ENCODE measurements around the gene PRKG1.

PRKG1 gene

GRCh38 chr10:52059089-52059488, 984.8 kb downstream of the PRKG1 start:
- DNase-seq (ENCODE audit: low spot score) = no peak

- no peak for DNase-seq (ENCODE audit: low spot score)
Measured at GRCh38 chr10:52063159-52063558, 988.9 kb downstream of the PRKG1 start.

- no peak for DNase-seq (ENCODE audit: low spot score)
Measured at GRCh38 chr10:52064084-52064845, 990.0 kb downstream of the PRKG1 start.

GRCh38 chr10:52066383-52066782, 992.1 kb downstream of the PRKG1 start:
- DNase-seq (ENCODE audit: low spot score) = no peak

- DNase-seq (ENCODE audit: low spot score) = no peak
Measured at GRCh38 chr10:52068485-52068884, 994.2 kb downstream of the PRKG1 start.

GRCh38 chr10:52071814-52072213, 997.5 kb downstream of the PRKG1 start:
- no peak for DNase-seq (ENCODE audit: low spot score)

- DNase-seq (ENCODE audit: low spot score) = no peak
Measured at GRCh38 chr10:52074505-52075026, 1000.3 kb downstream of the PRKG1 start.

GRCh38 chr10:52077814-52078213, 1003.5 kb downstream of the PRKG1 start:
- no peak for DNase-seq (ENCODE audit: low spot score)

GRCh38 chr10:52078397-52078937, 1004.2 kb downstream of the PRKG1 start:
- no peak for DNase-seq (ENCODE audit: low spot score)

GRCh38 chr10:52082307-52082706, 1008.0 kb downstream of the PRKG1 start:
- DNase-seq (ENCODE audit: low spot score) = no peak

GRCh38 chr10:52083422-52083821, 1009.1 kb downstream of the PRKG1 start:
- no peak for DNase-seq (ENCODE audit: low spot score)

- DNase-seq (ENCODE audit: low spot score) = no peak
Measured at GRCh38 chr10:52092390-52092789, 1018.1 kb downstream of the PRKG1 start.

GRCh38 chr10:52098130-52098529, 1023.8 kb downstream of the PRKG1 start:
- no peak for DNase-seq (ENCODE audit: low spot score)

- DNase-seq (ENCODE audit: low spot score) = no peak
Measured at GRCh38 chr10:52099026-52099600, 1024.8 kb downstream of the PRKG1 start.

GRCh38 chr10:52100011-52100547, 1025.8 kb downstream of the PRKG1 start:
- no peak for DNase-seq (ENCODE audit: low spot score)

- no peak for DNase-seq (ENCODE audit: low spot score)
Measured at GRCh38 chr10:52105301-52105700, 1031.0 kb downstream of the PRKG1 start.

GRCh38 chr10:52106011-52106410, 1031.7 kb downstream of the PRKG1 start:
- DNase-seq (ENCODE audit: low spot score) = no peak

- DNase-seq (ENCODE audit: low spot score) = no peak
Measured at GRCh38 chr10:52106899-52107298, 1032.6 kb downstream of the PRKG1 start.

GRCh38 chr10:52108236-52108635, 1033.9 kb downstream of the PRKG1 start:
- DNase-seq (ENCODE audit: low spot score) = no peak

GRCh38 chr10:52110576-52110975, 1036.3 kb downstream of the PRKG1 start:
- DNase-seq (ENCODE audit: low spot score) = no peak

- DNase-seq (ENCODE audit: low spot score) = no peak
Measured at GRCh38 chr10:52111101-52111891, 1037.0 kb downstream of the PRKG1 start.

- DNase-seq (ENCODE audit: low spot score) = peak; percentile 34
Measured at GRCh38 chr10:52115823-52116222, 1041.5 kb downstream of the PRKG1 start.
